Stimulated activated CD8-positive, alpha-beta memory T cell treated with anti-CD3 and anti-CD28 coated beads, Interleukin-4, amount 100 ng/mL, for 4 hours (primary cell): ENCODE results near the gene SP9.
"Not testable (repeated sequence)": the region's sequence is repeated elsewhere in the genome, so short reads cannot be mapped to it uniquely, and the experiment has no call there.

ENCODE experiments used
- DNase-seq, 2 donors: peaks; one replicate each; pipeline ENCODE4 v3.0.0-alpha.2; 2020; ENCODE audit warnings: low read depth in 2 of 2, low spot score in 1 of 2

The SP9 gene

DNA sequence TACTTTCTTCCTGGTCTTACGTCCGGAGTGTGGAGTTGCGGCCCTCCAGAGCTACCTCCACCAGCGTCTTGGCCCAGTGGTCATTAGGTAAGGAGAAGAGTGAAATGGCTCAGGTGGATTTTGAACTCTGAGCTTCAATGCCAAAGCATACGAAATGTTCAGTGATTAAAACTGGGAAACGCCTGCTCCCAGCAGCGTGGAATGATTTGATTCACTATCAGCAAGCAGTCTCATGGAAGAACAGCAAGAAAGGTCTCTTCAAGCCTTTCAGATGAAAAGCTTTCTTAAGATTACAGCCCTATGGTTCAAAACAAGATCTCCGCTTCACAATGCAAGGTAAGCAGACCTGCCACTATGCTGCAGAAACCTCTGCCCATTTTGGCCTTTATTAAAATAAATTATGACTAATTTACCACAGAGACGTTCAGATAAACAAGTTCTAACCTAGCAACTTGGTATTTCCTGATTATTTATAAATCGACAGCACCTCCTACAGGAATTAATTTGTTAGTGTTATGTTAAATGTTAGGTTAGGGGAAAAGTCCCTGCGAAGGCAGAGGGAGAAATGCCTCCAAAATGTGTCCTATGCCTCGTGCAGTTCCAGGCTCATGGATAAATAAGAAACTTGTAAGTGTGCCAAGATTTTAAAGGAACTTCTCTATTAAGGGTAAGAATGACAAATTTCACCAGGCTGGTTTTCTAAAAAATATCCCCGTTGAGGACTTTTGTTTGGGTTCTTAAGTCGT, 10.1 kb downstream of the SP9 start:
- no peak for DNase-seq

DNA sequence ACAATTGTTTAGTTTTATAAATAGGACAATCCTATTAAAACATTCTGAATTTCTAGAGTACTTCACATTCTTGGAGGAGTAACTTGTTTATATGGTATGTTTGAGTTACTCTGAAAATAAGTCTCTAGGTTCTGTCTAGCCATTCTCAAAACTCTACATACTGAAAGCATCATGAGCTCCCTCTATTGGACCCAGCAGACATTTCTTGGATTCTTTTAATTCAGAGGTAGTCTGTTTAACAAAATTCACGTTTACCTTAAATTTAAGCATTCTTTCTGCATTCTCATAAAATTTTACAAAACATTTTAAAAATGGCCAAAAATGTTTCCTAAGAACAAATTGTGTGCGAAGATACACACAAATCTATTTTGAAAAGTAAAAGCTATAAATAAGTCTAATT, 15.3 kb downstream of the SP9 start:
- no peak for DNase-seq

DNA sequence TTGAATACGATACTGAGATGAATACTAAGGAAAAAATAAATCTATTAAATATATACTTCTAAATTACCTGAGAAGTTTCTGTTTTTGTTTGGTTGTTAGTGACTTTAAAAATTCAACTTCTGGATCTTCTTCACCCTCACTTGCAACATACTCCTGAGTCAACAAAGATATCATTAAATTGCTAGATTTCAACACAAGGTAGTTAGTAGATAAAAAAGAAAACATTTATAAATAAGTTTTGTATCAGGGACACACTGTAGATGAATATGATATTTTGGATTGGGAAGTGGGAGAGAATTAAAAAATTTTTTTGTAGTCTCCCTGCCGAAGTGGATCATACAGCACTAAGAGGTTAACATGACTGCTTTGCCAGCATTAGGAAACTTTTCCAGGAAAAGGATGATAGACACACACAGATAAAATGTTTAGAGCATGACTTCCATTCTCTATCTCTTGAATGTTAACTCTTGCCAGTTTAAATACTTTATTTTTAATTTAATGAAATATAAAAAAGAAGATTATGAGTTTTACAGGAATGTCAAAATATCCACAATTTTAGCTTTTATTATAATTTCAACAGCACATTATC, 15.9 kb downstream of the SP9 start:
- no peak for DNase-seq

DNA sequence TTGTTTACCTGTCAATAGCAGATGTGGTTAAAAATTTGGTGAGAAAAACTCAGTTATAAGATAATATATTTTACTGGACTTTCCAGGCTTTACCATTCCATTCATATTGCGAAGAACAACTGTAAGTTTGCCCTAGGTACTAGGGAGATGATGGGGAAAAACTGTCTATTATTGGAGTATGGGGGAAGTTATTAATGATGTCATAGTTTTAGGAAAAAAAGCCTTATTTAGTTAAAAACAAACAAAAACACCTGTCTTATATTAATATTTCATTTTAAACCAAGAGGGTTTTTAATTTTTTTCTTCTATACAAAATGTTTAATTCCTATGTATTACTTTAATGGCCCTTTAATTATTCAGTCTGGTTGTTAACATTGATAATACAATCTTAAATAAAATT, 18.2 kb downstream of the SP9 start:
- no peak for DNase-seq

DNA sequence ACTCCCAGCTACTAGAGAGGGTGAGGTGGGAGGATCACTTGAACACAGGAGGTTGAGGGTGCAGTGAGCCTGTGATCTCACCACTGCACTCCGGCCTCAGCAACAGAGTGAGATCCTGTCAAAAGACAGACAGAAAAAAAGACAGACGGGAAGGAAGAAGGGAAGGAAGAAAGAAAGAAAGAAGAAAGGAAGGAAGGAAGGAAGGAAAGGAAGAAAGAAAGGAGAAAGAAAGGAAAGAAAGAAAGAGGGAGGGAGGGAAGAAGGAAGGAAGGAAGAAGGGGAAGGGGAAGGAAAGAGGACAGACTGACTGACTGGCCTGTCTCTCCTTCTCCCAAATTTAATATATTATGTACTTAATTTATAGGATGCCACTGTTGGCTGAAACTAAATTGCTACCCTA, 21.6 kb downstream of the SP9 start:
- no peak for DNase-seq

DNA sequence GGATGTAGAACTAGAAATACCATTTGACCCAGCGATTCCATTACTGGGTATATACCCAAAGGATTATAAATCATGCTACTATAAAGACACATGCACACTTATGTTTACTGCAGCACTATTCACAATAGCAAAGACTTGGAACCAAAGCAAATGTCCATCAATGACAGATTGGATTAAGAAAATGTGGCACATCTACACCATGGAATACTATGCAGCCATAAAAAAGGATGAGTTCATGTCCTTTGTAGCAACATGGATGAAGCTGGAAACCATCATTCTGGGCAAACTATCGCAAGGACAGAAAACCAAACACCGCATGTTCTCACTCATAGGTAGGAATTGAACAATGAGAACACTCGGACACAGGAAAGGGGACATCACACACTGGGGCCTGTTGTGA, 24.9 kb downstream of the SP9 start:
- DNase-seq: not testable (repeated sequence)

DNA sequence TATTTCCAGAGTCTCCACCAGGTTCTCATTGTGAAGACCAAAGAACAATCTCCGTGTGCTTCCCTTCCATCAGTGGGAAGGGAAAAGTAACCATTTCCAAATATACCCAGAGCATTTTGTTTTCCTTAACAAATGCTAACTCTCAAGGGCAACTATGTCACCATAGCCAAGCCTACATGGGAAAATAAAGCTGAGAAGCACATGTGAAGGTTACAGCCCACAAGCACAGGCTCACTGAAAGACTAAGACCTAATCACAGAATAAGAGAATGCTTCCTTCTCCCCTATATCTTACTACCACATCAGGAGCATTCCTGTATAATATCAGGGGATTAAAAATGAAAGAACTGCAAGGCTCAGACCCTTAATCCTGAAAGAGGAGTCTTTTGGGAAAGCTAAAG, 28.2 kb downstream of the SP9 start:
- DNase-seq: no peak

DNA sequence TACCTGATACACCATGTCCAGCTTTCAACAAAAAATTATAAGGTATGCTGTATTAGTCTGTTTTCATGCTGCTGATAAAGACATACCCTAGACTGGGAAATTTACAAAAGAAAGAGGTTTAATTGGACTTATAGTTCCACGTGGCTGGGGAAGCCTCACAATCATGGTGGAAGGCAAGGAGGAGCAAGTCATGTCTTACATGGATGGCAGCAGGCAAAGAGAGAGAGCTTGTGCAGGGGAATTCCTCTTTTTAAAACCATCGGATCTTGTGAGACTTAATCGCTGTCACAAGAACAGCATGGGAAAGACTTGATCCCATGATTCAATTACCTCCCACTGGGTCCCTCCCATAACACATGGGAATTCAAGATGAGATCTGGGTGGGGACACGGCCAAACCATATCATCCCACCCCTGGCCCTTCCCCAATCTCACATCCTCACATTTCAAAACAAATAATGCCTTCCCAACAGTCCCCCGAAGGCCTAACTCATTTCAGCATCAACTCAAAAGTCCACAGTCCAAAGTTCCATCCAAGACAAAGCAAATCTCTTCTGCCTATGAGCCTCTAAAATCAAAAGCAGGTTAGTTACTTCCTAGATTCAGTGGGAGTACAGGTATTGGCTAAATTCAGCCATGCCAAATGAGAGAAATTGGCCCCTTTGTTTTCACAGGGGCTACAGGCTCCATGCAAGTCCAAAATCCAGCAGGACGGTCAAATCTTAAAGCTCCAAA, 28.9 kb downstream of the SP9 start:
- not testable (repeated sequence) for DNase-seq

DNA sequence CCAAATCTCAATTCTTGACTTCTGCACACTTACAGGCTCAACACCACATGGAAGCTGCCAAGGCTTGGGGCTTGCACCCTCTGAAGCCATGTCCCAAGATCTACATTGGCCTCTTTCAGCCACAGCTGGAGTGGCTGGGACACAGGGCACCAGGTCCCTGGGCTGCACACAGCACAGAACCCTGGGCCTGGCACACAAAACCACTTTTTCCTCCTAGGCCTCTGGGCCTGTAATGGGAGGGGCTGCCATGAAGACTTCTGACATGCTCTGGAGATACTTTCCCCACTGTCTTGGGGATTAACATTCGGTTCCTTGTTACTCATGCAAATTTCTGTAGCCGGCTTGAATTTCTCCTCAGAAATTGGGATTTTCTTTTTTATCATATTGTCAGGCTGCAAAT, 29.9 kb downstream of the SP9 start:
- DNase-seq: no peak

DNA sequence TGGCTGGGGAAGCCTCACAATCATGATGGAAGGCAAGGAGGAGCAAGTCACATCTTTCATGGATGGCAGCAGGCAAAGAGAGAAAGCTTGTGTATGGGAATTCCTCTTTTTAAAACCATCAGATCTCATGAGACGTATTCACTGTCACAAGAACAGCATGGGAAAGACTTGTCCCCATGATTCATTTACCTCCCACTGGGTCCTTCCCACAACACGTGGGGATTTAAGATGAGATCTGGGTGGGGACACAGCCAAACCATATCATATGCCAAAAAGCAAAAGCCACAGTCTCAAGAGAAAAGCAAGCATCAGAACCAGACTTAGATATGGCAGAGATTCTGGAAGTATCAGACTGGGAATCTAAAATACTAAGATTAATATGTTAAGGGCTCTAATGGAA, 30.8 kb downstream of the SP9 start:
- no peak for DNase-seq

DNA sequence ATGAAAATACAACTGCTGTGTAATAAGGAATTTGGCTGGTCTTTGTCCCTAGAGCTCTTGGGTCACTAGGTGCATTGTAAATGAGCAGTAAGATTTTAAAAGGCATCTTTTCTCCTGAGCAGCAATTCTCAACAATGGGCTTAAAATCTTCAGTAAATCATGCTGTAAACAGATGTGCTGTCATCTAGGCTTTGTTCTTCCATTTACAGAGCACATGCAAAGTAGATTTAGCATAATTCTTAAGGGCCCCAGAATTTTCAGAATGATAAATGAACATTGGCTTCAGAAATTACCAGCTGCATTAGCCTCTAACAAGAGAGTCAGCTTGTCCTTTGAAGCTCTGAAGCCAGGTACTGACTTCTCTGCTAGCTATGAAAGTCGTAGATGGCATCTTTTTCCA, 33.9 kb downstream of the SP9 start:
- DNase-seq: no peak

DNA sequence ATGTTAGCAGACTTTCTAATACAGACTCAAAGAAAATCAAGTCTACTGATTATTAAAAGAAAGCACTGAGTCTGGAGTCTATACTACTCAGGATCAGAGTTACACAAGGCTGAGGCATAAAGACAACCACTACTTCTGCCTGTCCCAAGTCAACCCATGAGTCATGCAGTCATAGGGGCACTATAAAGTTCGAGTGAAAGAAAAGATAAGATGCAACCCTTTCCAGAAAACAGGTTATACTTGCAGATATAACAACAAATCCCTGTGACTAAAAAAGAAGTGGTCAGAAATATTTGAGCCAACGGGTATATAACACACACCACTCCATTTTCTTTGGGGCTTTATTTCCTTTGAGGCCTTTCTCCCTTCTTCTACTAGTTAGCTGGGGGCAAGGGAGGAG, 42.2 kb downstream of the SP9 start:
- DNase-seq: no peak

DNA sequence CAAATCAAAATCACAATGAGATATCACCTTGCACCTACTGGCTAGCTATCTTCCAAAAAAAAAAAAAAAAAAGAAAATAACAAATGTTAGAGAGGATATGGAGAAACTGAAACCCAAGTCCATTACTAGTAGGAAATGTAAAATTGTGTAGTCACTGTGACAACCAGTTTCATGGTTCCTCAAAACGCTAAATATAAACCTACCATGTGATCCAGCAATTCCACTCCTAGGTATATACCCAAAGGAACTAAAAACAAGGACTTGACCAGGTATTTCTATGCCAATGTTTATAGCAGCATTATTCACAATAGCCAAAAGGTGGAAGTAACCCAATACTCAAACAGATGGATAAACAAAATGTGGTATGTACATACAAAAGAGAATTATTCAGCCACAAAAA, 49.0 kb downstream of the SP9 start:
- no peak for DNase-seq

DNA sequence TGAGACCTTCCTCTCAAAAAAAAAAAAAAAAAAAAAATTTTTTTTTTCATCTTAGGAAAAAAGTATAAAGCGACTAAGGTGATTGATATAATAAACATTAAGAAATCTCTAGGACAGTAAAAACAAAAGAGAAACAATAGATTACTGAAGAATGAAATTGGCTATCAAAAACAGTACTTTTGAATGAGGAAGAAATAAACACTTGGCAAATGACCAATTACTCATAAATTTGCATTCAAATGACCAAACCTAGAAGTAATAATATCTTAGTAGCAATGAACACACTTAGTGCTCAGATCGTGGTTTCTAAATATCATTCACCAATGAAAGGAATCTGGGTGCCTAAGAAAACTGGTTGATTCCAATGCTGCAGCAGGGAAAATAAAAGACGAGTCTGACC, 50.4 kb downstream of the SP9 start:
- no peak for DNase-seq
